H1 (cell line): ENCODE results near the gene TEAD1. TPM values are rescaled to one million over a fixed set of nuclear protein-coding genes. Genes with fewer than 3 reads are reported as not detected.

ENCODE experiments used
- CTCF ChIA-PET: fragments of 300-600 bp; sonication (Branson Sonifier 250); formaldehyde crosslinking; loops from one replicate; lab custom pipeline; 2021; ENCODE audit not compliant: partially characterized antibody; lab: Charles Lee
- POLR2A ChIA-PET: fragments of 300-600 bp; sonication (Branson Sonifier 250); formaldehyde crosslinking; loops from one replicate; lab custom pipeline; 2021; ENCODE audit warnings: inconsistent platforms; ENCODE audit not compliant: partially characterized antibody; lab: Charles Lee
- DNase-seq, 2 experiments: peaks; one replicate each; pipeline versions ENCODE4 v3.0.0 to v3.0.0-alpha.2; 2010 to 2022; ENCODE audit warnings: low spot score in 2 of 2, low read depth in 1 of 2, mixed read lengths in 1 of 2
- FAIRE-seq: peaks from 2 replicates; lab custom pipeline; 2011; peaks lifted over from hg19 to GRCh38; lab: Jason Lieb, UNC
- H2AFZ ChIP-seq: 2 replicates; pipeline ENCODE4 v1.8.1; 2012; ENCODE audit warnings: low read length, inconsistent platforms
- H2AK5ac ChIP-seq: 2 replicates; pipeline ENCODE4 v1.6.1; 2013; ENCODE audit warnings: low read depth, low read length
- H2BK120ac ChIP-seq: replicated peaks from 2 replicates; pipeline ENCODE3; 2013; ENCODE audit warnings: low read depth, low read length, inconsistent platforms
- H2BK12ac ChIP-seq: 2 replicates; pipeline ENCODE4 v1.6.1; 2013; ENCODE audit warnings: low read depth, low read length
- H2BK15ac ChIP-seq: 2 replicates; pipeline ENCODE4 v1.6.1; 2013; ENCODE audit warnings: low read length
- H2BK20ac ChIP-seq: 2 replicates; pipeline ENCODE4 v1.6.1; 2013; ENCODE audit warnings: low read length
- H2BK5ac ChIP-seq: 2 replicates; pipeline ENCODE4 v1.6.1; 2013; ENCODE audit warnings: low read depth, low read length
- H3K14ac ChIP-seq: 2 replicates; pipeline ENCODE4 v1.6.1; 2013; ENCODE audit warnings: inconsistent platforms; ENCODE audit not compliant: insufficient read length
- H3K18ac ChIP-seq: 2 replicates; pipeline ENCODE4 v1.6.1; 2013; ENCODE audit warnings: low read length; ENCODE audit errors: extremely low read depth
- H3K23ac ChIP-seq: 2 replicates; pipeline ENCODE4 v1.6.1; 2013; ENCODE audit warnings: inconsistent platforms; ENCODE audit not compliant: insufficient read length
- H3K23me2 ChIP-seq: 2 replicates; pipeline ENCODE4 v1.6.1; 2013; ENCODE audit warnings: low read depth, low read length
- H3K27ac ChIP-seq: 2 replicates; pipeline ENCODE4 v1.6.1; 2011; ENCODE audit warnings: low read depth, low read length, inconsistent platforms
- H3K27me3 ChIP-seq, 4 experiments: replicated peaks in 1 of 4; 1 replicate in 1 of 4; 2 replicates in 3 of 4; pipeline versions ENCODE4 v1.6.1 to v1.8.1; 2011 to 2013; ENCODE audit warnings: low read length in 3 of 4, mild to moderate bottlenecking in 3 of 4, inconsistent platforms in 2 of 4, mixed read lengths in 2 of 4, moderate library complexity in 1 of 4; ENCODE audit not compliant: control insufficient read depth in 3 of 4, insufficient read depth in 3 of 4; ENCODE audit errors: extremely low read depth in 1 of 4
- H3K36me3 ChIP-seq, 4 experiments: 2 replicates each; pipeline versions ENCODE4 v1.6.1 to v1.8.1; 2011 to 2013; ENCODE audit warnings: mild to moderate bottlenecking in 4 of 4, low read length in 3 of 4, moderate library complexity in 2 of 4, control low read depth in 1 of 4, inconsistent platforms in 1 of 4; ENCODE audit not compliant: insufficient read depth in 4 of 4, control insufficient read depth in 2 of 4
- H3K4ac ChIP-seq: replicated peaks from 2 replicates; pipeline ENCODE3; 2013; ENCODE audit warnings: low read length, low read depth, mixed read lengths, inconsistent platforms; ENCODE audit not compliant: insufficient read length
- H3K4me1 ChIP-seq, 4 experiments: replicated peaks in 1 of 4; 1 replicate in 1 of 4; 2 replicates in 3 of 4; pipeline versions ENCODE4 v1.6.1 to v1.8.1; 2011 to 2013; ENCODE audit warnings: low read length in 3 of 4, inconsistent platforms in 2 of 4, mixed read lengths in 1 of 4; ENCODE audit not compliant: insufficient read depth in 4 of 4, control insufficient read depth in 3 of 4
- H3K4me2 ChIP-seq, 2 experiments: 2 replicates each; pipeline versions ENCODE4 v1.6.1 to v1.8.1; 2011 to 2013; ENCODE audit warnings: low read depth in 2 of 2, low read length in 2 of 2, control low read depth in 1 of 2, inconsistent platforms in 1 of 2, mild to moderate bottlenecking in 1 of 2; ENCODE audit not compliant: insufficient read depth in 1 of 2
- H3K4me3 ChIP-seq, 4 experiments: fragments of 200-600, 300-600 bp in 1 of 4; sonication (generic), shearing (Covaris generic), sonication (Bioruptor Twin) in 1 of 4; 2 replicates each; pipeline versions ENCODE4 v1.5.1 to v1.8.1; 2011 to 2016; ENCODE audit warnings: low read length in 4 of 4, low read depth in 3 of 4, control low read depth in 2 of 4, inconsistent platforms in 2 of 4, mild to moderate bottlenecking in 2 of 4, mixed read lengths in 1 of 4, moderate library complexity in 1 of 4; ENCODE audit not compliant: insufficient read depth in 2 of 4; ENCODE audit errors: extremely low read depth in 1 of 4
- H3K56ac ChIP-seq: replicated peaks from 2 replicates; pipeline ENCODE3; 2013; ENCODE audit warnings: low read depth, mild to moderate bottlenecking, mixed read lengths, low read length, inconsistent platforms; ENCODE audit not compliant: insufficient read length
- H3K79me1 ChIP-seq: 2 replicates; pipeline ENCODE4 v1.6.1; 2013; ENCODE audit warnings: low read depth, low read length, control low read depth
- H3K79me2 ChIP-seq, 2 experiments: 2 replicates each; pipeline versions ENCODE4 v1.6.1 to v1.8.1; 2012 to 2013; ENCODE audit warnings: low read length in 2 of 2, mild to moderate bottlenecking in 2 of 2, inconsistent platforms in 1 of 2; ENCODE audit not compliant: insufficient read depth in 2 of 2, control insufficient read depth in 1 of 2
- H3K9ac ChIP-seq, 4 experiments: replicated peaks in 1 of 4; 1 replicate in 1 of 4; 2 replicates in 3 of 4; pipeline versions ENCODE4 v1.6.1 to v1.8.1; 2011 to 2013; ENCODE audit warnings: low read depth in 3 of 4, low read length in 3 of 4, control low read depth in 2 of 4, mild to moderate bottlenecking in 2 of 4, moderate library complexity in 2 of 4, inconsistent platforms in 1 of 4; ENCODE audit errors: extremely low read depth in 1 of 4
- H3K9me3 ChIP-seq, 2 experiments: 2 replicates each; pipeline versions ENCODE4 v1.6.1 to v1.8.1; 2012 to 2013; ENCODE audit warnings: mild to moderate bottlenecking in 2 of 2, moderate library complexity in 2 of 2, control low read depth in 1 of 2, inconsistent platforms in 1 of 2, low read depth in 1 of 2, low read length in 1 of 2, mixed read lengths in 1 of 2; ENCODE audit not compliant: insufficient read depth in 2 of 2
- H4K20me1 ChIP-seq, 2 experiments: replicated peaks in 1 of 2; 2 replicates each; pipeline versions ENCODE3 to v1.8.1; 2011 to 2013; ENCODE audit warnings: inconsistent platforms in 2 of 2, low read length in 2 of 2, mild to moderate bottlenecking in 1 of 2; ENCODE audit not compliant: insufficient read depth in 2 of 2, control insufficient read depth in 1 of 2
- H4K5ac ChIP-seq: 2 replicates; pipeline ENCODE4 v1.6.1; 2013; ENCODE audit warnings: low read length, low read depth, mixed read lengths, inconsistent platforms; ENCODE audit not compliant: insufficient read length
- H4K8ac ChIP-seq: 2 replicates; pipeline ENCODE4 v1.8.0; 2013; ENCODE audit warnings: mild to moderate bottlenecking, moderate library complexity, low read length, inconsistent platforms; ENCODE audit not compliant: insufficient read depth; ENCODE audit errors: extremely low read depth
- H4K91ac ChIP-seq: replicated peaks from 2 replicates; pipeline ENCODE3; 2013; ENCODE audit warnings: low read length, mixed read lengths, inconsistent platforms; ENCODE audit not compliant: insufficient read length
- TCF12 ChIP-seq: IDR thresholded peaks from 2 replicates; pipeline ENCODE4 v1.6.1; 2011; ENCODE audit warnings: low read depth, mild to moderate bottlenecking, low read length
- WGBS, 2 experiments: shearing (Covaris generic) in 1 of 2; methylation state at CpG; one replicate each; pipeline versions ENCODE4 v1.1.6 to v1.1.7; 2013 to 2015; ENCODE audit warnings: low lambda C conversion rate in 2 of 2, mixed read lengths in 2 of 2, inconsistent platforms in 1 of 2, low coverage in 1 of 2, missing lambda C conversion rate in 1 of 2; ENCODE audit not compliant: insufficient replicate concordance in 2 of 2, insufficient coverage in 1 of 2, insufficient read length in 1 of 2; ENCODE audit errors: extremely low coverage in 1 of 2, missing lambda C conversion rate in 1 of 2; 5-methylcytosine and 5-hydroxymethylcytosine counted together
- polyA plus RNA-seq, 7 experiments: library from polyadenylated mRNA; depleted of rRNA in 3 of 7; stranded (reverse) in 5 of 7; unstranded in 2 of 7; fragments of >200 nt in 5 of 7; fragments of 200-250 nt in 2 of 7; gene quantifications; 1 replicate in 5 of 7; 2 replicates in 1 of 7; 4 replicates in 1 of 7; pipeline versions ENCODE4 v1.2.1 to v1.2.3, GENCODE V29; 2011 to 2013; ENCODE audit warnings: missing spikeins in 2 of 7, mixed read lengths in 2 of 7
- total RNA-seq: library from RNA; stranded (reverse); fragmentation: NEBNext Ultra II Directional; extraction: Animal tissue kit (Norgen Biotek cat#: 25700); gene quantifications from 2 replicates; pipeline ENCODE4 v1.2.1, GENCODE V29; 2021

TEAD1 gene
- total and polyA plus RNA-seq, 2 of the 8 experiments (the other 6 are each of a cell fraction or from before 2014, with no cell fraction given), result 15.6 to 67.4 TPM

DNA sequence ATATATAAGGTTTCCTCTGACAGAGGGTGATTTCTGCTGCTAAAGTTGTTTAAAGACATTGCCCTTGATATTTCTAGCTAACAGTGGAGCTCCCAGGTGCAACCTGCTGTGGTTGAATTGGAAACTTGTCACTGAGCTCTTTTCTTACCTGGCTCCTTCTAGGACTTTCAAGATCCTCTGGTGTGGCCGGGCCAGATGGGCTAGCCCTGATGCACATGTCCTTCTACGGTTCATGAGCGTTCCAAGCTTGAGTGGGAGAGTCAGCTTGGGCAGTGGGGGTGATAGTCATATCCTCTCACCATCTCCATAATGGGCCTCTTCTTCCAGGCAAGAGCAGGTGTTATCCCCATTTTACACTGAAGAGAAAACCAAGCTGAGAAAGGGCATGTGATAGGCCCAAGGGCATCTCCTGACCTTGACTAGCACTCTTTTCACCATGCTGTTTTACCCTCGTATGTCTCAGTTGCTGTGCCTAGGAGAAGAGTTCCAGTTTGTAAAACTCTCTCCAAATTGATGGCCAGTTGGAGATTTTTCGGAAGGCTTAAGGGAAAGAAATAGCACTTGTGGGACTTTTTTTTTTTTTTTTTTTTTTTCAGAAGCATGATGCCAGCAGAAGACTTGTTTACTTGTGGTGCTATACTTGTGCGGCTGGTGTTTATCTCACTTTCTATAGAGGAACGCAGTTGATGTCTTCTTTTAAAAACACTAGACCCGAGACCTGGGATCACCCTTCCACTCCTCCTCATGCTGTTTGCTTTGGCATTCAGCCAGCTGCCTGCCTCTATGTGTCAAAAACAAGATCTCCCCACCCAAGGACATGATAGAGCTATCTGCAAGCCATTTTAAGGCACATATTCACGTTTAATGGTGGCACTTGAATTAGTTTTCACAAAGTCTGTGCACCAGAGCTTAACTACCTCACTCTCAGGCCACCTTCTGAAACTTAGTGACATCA, 32.6 kb downstream of the TEAD1 start:
- H3K27me3 ChIP-seq, result no peaks in the 10 kb centered on the region
- no peak overlapping the region for H4K91ac ChIP-seq
- H4K8ac ChIP-seq, result no peak overlapping the region
- H4K5ac ChIP-seq, result no peak overlapping the region
- H3K79me1 ChIP-seq, result peaks cover 25% of the 10 kb centered on the region
- no peak overlapping the region for H2BK120ac ChIP-seq
- DNase-seq (no peak), FAIRE-seq (no peak)
- H4K20me1 ChIP-seq, result peaks cover 17 to 23% of the 10 kb centered on the region in 2 experiments
- H2AFZ ChIP-seq, result no peak overlapping the region
- no peak overlapping the region for H3K9ac ChIP-seq
- 0 out of 8 replicates have a peak overlapping the region, but pooled peaks of 1 of the 4 experiments have one; percentile 1 for H3K4me3 ChIP-seq
- H3K9me3 ChIP-seq, result no peaks in the 10 kb centered on the region
- no peak overlapping the region for H3K18ac ChIP-seq
- no peaks in the 10 kb centered on the region; a peak in 1 of 8 replicates for H3K36me3 ChIP-seq
- peaks cover 0 to 22% (median 9%) of the 10 kb centered on the region in 4 experiments; a peak in 6 of 7 replicates for H3K4me1 ChIP-seq
- H2BK12ac ChIP-seq, result no peak overlapping the region
- no peak overlapping the region for H2BK20ac ChIP-seq
- H2BK5ac ChIP-seq, result no peak overlapping the region
- peaks cover 13 to 93% of the 10 kb centered on the region in 2 experiments for H3K79me2 ChIP-seq
- no peak overlapping the region for H2BK15ac ChIP-seq
- H2AK5ac ChIP-seq, result 0 out of 2 replicates have a peak overlapping the region, but pooled peaks have one; percentile 7
- H3K27ac ChIP-seq, result no peak overlapping the region
- CTCF ChIA-PET, result interaction anchor here (1.3 kb wide), 2 partner anchors 78 to 182 kb away, joined by 3 to 4 read pairs; no protein-coding TSS in a partner anchor
- WGBS, 2 experiments, result 80% methylated on average over 9 of the region's 9 CpGs; no CpG with 5 or more reads in 1 of the 2 experiments
- H3K14ac ChIP-seq, result no peak overlapping the region
- POLR2A ChIA-PET, result interaction anchor here (1.4 kb wide), 1 partner anchor 15 kb away, joined by 3 read pairs; no protein-coding TSS in a partner anchor
- no peak overlapping the region for H3K56ac ChIP-seq
- no peak overlapping the region for H3K4ac ChIP-seq
- no peak overlapping the region; a peak in 1 of 4 replicates for H3K4me2 ChIP-seq
- H3K23me2 ChIP-seq, result no peaks in the 10 kb centered on the region
- no peak overlapping the region for H3K23ac ChIP-seq
- TF ChIP-seq TCF12, result no peak
